HG02870 (cell line): Measurements from ENCODE around the gene PFKM.

Experiments
- ATAC-seq: cut with Tn5 transposase; IDR thresholded peaks from one replicate; pipeline ENCODE4 v1.9.1; 2021; ENCODE audit warnings: mild to moderate bottlenecking, moderate library complexity; ENCODE audit not compliant: unreplicated experiment

The PFKM gene

DNA sequence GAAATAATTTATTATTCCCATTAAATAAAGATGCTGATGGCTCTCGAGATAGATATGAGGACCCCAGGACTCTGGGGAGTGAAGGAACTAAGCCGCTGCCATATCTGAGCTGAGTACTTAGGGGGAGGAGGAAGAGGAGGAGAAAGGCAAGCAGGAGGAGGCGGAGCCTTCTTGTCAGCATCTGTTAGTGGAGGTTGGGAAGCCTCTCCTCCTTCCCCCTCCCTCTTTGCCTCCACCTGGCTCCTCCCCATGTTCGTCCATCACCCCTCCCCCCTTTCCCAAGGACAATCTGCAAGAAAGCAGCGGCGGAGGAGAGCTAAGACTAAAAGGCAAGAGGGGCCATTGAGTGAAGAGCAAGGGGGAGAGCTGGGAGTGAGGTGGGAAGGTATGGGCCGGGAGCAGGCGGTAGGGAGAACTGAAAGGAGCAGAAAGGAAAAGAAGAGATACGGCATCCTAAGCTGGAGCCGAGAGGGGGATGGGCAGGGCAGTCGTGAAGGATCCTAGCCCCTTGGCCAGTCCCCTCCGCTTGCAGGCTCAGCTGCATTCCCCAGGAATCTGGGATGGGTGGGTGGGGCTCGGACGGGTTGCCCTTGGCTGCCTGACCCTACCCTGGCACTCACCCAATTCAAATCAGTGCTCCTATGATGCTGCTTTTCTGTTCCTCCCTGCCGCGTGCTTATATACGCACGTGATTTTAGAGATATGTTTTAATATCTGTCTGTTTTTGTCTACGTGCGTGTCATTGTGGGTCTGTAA, at the start of gene PFKM:
Gene PFKM (plus strand): TSS at position 287 of the 756 bp plus-strand sequence. CDS start 3,411 bp downstream, outside the sequence.
- ATAC-seq: peak; percentile 100

DNA sequence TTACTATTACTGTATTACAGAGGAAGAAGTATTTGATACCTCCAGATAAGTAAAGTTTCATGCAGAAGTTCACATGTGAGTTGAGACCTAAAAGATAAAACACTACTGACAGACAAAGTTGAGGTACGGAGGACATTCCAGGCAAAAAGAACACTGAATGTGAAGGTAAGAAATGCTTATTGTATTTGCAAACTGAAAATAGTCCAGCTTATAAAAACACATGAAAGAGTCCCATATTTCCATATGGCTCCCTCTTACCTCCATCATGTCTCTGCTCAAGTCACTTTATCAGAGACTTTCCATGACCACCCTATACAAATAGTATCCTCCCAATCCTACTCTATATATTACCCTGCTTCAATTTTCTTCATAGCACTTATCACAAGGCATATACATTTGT, 49.1 kb upstream of the PFKM start:
- ATAC-seq: no peak

DNA sequence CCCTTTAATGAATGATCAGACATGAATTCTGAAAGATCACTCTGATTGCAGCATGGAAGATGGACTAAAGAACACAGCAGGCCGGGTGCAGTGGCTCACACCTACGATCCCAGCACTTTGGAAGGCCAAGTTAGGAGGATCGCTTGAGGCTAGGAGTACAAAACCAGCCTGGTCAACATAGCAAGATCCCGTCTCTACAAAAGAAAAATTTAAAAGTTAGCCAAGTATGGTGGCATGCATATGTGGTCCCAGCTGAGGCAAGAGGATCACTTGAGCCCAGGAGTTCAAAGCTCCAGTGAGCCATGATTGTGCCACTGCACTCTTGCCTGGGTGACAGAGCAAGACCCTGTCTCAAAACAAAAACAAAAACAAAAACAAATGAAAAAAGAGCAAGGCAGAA, 48.4 kb upstream of the PFKM start:
- ATAC-seq: no peak

DNA sequence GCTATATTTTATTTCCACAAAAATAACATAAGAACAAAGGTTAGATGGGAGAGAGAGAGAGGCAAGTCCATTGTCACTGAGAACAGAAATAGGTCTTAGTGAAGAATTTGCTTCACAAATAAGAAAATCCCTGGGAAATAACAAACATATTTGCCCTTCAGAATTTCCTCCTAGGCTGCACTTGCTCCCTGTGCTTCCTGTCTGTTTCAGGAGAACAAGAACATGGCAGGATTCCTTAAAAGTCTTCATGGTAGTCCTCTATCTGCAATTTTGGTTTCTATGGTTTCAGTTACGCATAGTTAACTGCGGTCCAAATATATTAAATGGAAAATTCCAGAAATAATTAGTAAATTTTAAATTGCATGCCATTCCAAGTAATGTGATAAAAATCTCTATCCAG, 47.4 kb upstream of the PFKM start:
- no peak for ATAC-seq

DNA sequence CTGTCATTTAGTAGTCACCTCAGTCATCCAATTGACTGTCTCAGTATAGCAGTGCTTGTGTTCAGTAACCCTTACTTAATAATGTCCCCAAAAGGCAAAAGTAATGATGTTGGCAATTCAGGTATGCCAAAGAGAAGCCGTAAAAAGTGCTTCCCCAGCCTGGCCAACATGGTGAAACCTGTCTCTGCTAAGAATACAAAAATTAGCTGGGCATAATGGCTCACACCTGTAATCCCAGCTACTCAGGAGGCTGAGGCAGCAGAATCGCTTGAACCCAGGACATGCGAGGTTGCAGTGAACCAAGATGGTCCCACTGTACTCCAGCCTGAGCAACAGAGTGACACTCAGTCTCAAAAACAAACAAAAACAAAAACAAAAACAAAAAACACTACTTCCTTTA, 46.9 kb upstream of the PFKM start:
- ATAC-seq: no peak

DNA sequence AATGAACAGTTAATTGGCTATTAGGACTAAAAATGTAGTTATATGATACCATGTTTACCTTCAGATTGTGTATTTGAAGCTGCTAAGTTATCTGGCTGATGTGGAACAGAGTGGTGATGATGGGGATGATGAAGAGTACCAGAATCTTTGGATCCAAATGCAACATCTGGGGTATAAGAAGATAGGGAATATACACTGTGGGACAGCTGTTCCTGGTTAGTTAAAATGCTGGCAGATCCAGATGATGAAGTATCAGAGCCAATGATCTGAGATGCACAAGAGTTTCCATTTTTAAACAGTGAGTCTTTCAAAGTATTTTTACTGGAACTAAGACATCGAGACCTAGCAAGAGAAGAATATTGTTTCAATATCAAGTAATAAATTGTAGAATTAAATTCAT, 44.9 kb upstream of the PFKM start:
- no peak for ATAC-seq

- ATAC-seq: no peak
These were observed 43.3 kb upstream of the PFKM start for GRCh38 chr12:48075832-48076231.

DNA sequence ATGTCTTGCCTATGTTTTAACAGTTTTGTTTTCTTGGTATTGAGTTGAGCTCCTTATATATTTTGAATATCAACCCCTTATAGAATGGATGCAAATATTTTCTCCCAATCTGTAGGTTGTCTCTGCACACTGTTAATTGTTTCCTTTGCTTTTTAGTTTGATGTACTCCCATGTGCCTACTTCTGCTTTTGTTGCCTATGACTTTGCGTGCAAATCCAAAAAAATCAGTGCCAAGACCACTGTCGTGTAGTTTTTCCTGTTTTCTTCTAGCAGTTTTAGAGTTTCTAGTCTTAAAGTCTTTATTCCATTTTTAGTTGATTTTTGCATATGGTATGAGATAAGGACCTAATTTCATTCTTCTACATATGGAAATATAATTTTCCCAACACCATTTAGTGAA, 42.1 kb upstream of the PFKM start:
- ATAC-seq: no peak

- no peak for ATAC-seq
These were observed 40.3 kb upstream of the PFKM start for GRCh38 chr12:48078901-48079300.

GRCh38 chr12:48080285-48080684, 38.9 kb upstream of the PFKM start:
- ATAC-seq: no peak

- ATAC-seq: no peak
These were observed 38.3 kb upstream of the PFKM start for GRCh38 chr12:48080821-48081220.

DNA sequence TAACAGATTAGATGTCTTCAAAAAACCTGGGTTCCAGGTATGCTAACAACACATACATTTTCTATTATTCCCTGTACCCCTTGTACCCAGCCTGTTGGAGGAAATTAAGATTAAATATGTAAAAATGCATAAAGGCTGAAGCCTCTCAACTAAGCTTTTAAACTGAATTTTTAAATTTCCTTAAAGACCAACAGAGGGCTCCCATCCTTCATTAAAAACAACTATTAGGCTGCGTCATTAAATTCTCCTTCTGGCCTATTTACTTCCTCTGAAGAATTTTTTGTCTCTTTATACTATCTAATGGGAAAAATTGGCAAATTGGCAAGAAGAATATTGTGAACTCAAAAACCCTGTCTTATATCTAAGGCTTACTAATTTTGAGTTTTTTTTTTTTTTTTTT, 35.1 kb upstream of the PFKM start:
- ATAC-seq: no peak

DNA sequence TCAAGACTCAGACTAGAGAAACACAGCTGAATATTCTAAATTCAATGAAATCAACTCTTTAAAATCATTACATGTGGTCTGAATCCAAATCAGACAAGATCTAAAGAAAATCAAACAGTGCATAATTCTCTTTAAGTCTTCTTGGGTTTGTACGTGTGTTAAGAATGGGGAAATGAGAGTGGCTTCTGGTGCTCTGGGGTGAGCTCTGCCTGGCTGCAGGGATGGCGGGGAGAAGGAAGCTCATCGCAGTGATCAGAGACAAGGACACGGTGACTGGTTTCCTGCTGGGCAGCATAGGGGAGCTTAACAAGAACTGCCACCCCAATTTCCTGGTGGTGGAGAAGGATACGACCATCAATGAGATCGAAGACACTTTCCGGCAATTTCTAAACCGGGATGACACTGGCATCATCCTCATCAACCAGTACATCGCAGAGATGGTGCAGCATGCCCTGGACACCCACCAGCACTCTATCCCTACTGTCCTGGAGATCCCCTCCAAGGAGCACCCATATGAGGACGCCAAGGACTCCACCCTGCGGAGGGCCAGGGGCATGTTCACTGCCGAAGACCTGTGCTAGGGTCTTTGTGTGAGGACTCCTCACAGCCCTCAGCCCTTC, 34.2 kb upstream of the PFKM start:
- no peak for ATAC-seq

DNA sequence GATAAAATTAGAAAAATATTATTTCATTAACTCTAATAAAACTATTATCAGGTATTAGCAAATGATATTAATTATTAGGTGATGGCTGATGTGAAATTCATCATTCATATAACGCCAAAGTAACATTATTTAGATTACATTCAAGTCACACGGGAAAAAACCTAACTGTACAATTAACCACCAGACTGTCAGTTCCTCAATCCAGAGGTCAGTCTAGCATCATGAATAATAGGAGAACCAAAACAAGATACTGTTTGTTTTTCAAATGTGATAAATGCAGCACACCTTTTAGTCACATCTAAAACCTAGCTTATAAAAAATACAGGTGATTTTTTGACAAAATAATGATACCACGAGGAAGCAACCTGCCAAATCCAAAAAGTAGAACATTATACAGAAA, 32.8 kb upstream of the PFKM start:
- ATAC-seq: no peak

DNA sequence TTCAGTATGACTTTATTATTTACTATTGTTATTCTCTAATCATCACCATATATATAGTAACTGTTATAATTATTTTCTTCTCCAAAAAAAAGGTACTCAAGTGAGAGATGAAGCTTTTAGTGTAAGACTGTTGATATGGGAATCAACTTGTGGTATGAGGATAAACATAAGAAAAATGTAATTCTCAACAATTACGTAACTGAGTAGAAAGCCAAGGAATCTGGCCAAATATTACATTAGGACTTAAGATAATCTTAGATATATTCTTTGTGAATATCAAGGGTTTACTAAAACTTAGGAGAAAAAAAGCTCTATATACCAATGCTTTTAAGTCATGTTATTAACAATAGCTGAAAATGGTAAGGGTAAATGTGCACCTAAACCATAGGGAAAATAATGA, 26.6 kb upstream of the PFKM start:
- ATAC-seq: no peak

GRCh38 chr12:48104531-48104930, 14.6 kb upstream of the PFKM start:
- ATAC-seq: no peak

DNA sequence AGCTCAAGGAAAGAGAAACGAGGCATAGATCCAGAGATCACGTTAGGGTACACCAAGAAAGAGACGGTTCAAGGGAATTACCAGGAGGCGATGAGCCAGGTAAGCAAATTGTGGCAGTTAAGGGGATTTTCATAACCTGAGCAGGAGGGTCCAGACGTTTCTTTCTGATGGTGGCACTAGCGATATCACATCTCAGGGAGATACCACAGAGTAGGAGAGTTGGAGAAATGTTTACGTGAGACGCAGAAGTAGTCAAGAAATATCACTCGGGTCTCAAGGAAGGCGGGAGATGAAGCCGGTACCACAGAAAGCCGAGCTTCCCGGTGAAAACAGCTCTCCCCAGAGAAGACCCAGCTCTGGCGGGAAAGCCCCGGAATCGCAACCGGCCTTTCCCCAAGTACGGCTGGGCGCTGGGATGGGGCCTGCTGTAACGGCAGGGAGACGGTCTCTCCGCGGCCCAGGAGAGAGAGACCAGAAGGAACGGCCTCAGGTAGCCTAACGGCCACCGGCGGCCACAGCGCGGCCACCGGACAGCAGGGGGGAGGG, 13.8 kb upstream of the PFKM start:
- ATAC-seq: peak; percentile 22

- ATAC-seq: peak; percentile 61
These were observed 13.1 kb upstream of the PFKM start, which contains the start of gene SENP1 for GRCh38 chr12:48105867-48106680. TSS of gene SENP1 (minus strand) at chr12:48106079. CDS start at chr12:48101472, 4,607 bp downstream.

DNA sequence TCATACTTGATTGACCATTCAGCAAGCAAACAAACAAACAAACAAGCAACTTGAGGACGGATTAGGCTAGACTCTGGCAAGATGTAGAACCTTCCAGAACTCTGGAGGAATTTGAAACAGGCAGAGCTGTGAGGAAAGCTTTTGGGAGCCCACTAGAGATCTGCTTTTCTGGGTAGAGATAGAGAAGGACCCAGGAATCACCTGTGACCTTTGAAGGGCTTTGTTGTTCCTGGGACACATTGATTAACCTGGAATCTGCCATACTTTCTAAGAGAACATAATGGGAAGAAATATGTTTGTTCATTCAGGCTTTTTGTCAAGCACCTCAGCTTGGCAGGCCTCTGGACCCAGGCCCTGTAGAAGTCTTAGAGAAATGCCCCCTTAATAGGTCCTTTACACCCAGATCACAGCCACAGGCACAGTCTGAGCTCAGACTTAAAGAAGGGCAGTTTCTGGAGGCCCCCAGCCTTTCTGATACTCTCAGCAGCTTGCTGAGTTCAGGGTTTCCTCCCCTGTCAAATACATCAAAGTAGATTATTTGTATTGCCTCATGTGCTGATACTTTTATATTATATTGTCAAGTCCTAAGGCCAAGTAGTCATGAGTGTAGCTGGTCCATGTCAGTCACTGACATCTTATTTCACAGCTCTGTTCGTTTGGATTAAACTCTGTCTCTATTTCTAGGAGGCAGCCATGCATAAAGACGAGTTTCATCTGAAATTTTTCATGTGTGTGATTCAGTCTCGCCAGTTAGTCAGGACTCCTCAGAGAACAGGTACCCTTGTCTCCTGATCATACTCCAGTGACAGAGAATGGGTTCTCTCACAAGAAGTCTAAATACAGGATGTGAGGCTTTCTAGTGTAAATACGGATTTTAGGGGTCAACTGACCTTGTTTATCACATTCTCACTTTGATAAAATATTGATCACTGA, 12.2 kb upstream of the PFKM start:
- no peak for ATAC-seq

DNA sequence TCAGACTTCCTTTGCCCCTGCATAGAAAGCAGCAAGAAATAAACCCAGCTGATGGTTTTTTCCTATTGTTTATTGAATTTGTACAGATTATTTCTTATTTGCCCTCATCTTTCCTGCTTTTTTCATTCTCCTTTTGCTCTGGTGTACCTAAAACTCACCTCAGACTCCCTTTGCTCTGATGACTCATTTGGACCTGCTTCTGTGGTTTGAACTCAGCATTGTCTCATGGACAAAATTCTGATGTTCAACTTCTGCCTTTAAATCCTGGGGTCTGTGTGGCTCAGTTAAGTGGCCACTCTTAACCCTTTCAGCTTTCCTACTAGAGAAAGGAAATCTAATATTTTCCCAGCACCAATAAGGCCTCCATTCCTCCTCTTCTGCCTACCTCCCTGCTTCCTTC, 9.7 kb upstream of the PFKM start:
- ATAC-seq: no peak
